SK-N-MC (cell line): ENCODE data around the gene HERPUD2.
"Not testable (repeated sequence)": the region's sequence is repeated elsewhere in the genome, so short reads cannot be mapped to it uniquely, and the experiment has no call there.

ENCODE experiments used
- EZH2 ChIP-seq: fragments of 200-600 bp; sonication (generic); IDR thresholded peaks from one replicate; pipeline ENCODE4 v1.6.1; 2017; ENCODE audit warnings: antibody characterized with exemption
- FOXP2 ChIP-seq: optimal IDR thresholded peaks from 2 replicates; pipeline ENCODE3; 2011; ENCODE audit warnings: mild to moderate bottlenecking, moderate library complexity; ENCODE audit not compliant: insufficient read depth; ENCODE audit errors: extremely low read length, control extremely low read depth
- POLR2AphosphoS5 ChIP-seq: IDR thresholded peaks from 2 replicates; pipeline ENCODE4 v1.6.1; 2012; ENCODE audit warnings: mild to moderate bottlenecking, low read depth, low read length, borderline replicate concordance

- not testable (repeated sequence) for TF ChIP-seq POLR2AphosphoS5, EZH2, FOXP2
These were observed 110.4 kb downstream of the HERPUD2 start for GRCh38 chr7:35584533-35584932.
